ENCODE data around the gene EBF4. TPM values are rescaled to one million over a fixed set of nuclear protein-coding genes. Genes with fewer than 3 reads are reported as not detected.
"Not testable (repeated sequence)": the region's sequence is repeated elsewhere in the genome, so short reads cannot be mapped to it uniquely, and the experiment has no call there.

Gene EBF4
- total RNA-seq, 1 experiment from 2014 or later: 2.0 TPM

DNA sequence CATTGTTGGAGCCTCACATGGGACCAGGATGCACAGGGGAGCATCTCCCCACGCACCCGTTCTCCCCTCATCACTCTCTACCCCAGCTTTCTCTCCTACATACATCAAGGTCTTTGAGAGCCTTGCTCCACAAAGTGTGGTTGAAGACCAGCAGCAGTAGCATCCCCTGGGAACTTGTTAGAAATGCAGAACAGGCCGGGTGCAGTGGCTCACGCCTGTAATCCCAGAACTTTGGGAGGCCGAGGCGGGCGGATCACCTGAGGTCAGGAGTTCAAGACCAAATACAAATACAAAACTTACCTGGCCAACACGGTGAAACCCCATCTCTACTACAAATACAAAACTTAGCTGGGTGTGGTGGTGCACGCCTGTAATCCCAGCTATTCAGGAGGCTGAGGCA is 115.3 kb downstream of the EBF4 start:
- DNase-seq (ENCODE audit: extremely low read depth, low read depth): not testable (repeated sequence)

DNA sequence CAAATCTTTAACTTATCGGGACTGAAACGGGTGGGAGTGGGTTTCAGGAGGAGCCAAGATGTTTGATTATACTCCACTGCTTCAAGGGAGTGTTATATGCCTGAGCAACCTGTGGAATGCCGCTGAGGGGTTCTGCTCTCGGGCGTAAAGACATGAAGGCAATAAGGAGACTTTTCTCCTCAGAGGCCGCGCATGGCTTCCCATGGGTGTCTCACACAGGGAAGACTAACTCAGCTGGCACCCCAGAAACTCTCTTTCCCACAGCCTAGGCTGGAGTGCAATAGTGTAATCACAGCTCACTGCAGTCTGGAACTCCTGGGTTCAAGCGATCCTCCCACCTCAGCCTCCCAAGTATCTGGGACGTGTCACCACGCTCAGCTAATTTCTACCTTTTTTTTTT is 117.1 kb downstream of the EBF4 start:
- DNase-seq (ENCODE audit: extremely low read depth, low read depth): no peak

Small RNA genes within 50 kb of the gene (small RNA-seq; reads per million reads assigned to genes)
- gene SNORA51 (0 reads per million in 2 experiments), gene SNORD110 (0 reads per million in 2 experiments), gene SNORD56 (0 reads per million in 2 experiments), gene SNORD57 (0 reads per million in 2 experiments), gene SNORD86 (0 reads per million in 2 experiments)

Other genes starting within 250 kb of the EBF4 start
- gene SNRPB, start 222.0 kb upstream of the EBF4 start, total RNA-seq (2014; rRNA removed; shearing (Covaris generic)): 577 and 607 TPM in 2 replicates
- 14.9 TPM in 2 replicates for gene ZNF343, start 183.9 kb upstream of the EBF4 start, total RNA-seq (2014; rRNA removed; shearing (Covaris generic))
- gene TMC2, start 156.2 kb upstream of the EBF4 start, total RNA-seq (2014; rRNA removed; shearing (Covaris generic)): not detected in 2 replicates
- 246 and 301 TPM in 2 replicates for gene NOP56, start 40.1 kb upstream of the EBF4 start, total RNA-seq (2014; rRNA removed; shearing (Covaris generic))
- gene IDH3B, start 28.6 kb upstream of the EBF4 start, total RNA-seq (2014; rRNA removed; shearing (Covaris generic)): 128 and 138 TPM in 2 replicates
- gene CPXM1, start 107.8 kb downstream of the EBF4 start, total RNA-seq (2014; rRNA removed; shearing (Covaris generic)): not detected in 2 replicates
- not detected in 2 replicates for gene C20orf141, start 122.2 kb downstream of the EBF4 start, total RNA-seq (2014; rRNA removed; shearing (Covaris generic))
- not detected in 2 replicates for gene TMEM239, start 123.6 kb downstream of the EBF4 start, total RNA-seq (2014; rRNA removed; shearing (Covaris generic))
- 16.2 and 18.5 TPM in 2 replicates for gene PCED1A, start 147.9 kb downstream of the EBF4 start, total RNA-seq (2014; rRNA removed; shearing (Covaris generic))
- gene VPS16, start 148.0 kb downstream of the EBF4 start, total RNA-seq (2014; rRNA removed; shearing (Covaris generic)): 21.3 and 24.1 TPM in 2 replicates
- 28.2 and 33.0 TPM in 2 replicates for gene PTPRA, start 180.7 kb downstream of the EBF4 start, total RNA-seq (2014; rRNA removed; shearing (Covaris generic))

Data from NCI-H460 (cell line).